Measurements from ENCODE around the gene MEPCE.

- TF ChIP-seq ZBTB44 (tag by site-specific recombination; IDR thresholded peaks at IDR 0.05) (no peak), INSM2 (tag by site-specific recombination; IDR thresholded peaks at IDR 0.05) (no peak), CTCF (tag by site-specific recombination; IDR thresholded peaks at IDR 0.05) (no peak), ZBTB20 (tag by site-specific recombination; IDR thresholded peaks at IDR 0.05) (no peak), ZNF114 (tag by site-specific recombination; IDR thresholded peaks at IDR 0.05) (no peak), TCF7L2 (IDR thresholded peaks at IDR 0.05; ENCODE audit: borderline replicate concordance, low read depth, low read length) (no peak), ZNF639 (tag by site-specific recombination; IDR thresholded peaks at IDR 0.05) (no peak)
- TF ChIP-seq, protein P1, sequence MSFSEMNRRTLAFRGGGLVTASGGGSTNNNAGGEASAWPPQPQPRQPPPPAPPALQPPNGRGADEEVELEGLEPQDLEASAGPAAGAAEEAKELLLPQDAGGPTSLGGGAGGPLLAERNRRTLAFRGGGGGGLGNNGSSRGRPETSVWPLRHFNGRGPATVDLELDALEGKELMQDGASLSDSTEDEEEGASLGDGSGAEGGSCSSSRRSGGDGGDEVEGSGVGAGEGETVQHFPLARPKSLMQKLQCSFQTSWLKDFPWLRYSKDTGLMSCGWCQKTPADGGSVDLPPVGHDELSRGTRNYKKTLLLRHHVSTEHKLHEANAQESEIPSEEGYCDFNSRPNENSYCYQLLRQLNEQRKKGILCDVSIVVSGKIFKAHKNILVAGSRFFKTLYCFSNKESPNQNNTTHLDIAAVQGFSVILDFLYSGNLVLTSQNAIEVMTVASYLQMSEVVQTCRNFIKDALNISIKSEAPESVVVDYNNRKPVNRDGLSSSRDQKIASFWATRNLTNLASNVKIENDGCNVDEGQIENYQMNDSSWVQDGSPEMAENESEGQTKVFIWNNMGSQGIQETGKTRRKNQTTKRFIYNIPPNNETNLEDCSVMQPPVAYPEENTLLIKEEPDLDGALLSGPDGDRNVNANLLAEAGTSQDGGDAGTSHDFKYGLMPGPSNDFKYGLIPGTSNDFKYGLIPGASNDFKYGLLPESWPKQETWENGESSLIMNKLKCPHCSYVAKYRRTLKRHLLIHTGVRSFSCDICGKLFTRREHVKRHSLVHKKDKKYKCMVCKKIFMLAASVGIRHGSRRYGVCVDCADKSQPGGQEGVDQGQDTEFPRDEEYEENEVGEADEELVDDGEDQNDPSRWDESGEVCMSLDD (tag by site-specific recombination; IDR thresholded peaks at IDR 0.05) = no peak
Observed at GRCh38 chr7:100481466-100481865, 51.8 kb downstream of the MEPCE start.

Measured in HEK293 (cell line).